ENCODE measurements around the gene TRAK2. TPM values are rescaled to one million over a fixed set of nuclear protein-coding genes. Genes with fewer than 3 reads are reported as not detected.
"Not testable (repeated sequence)": the region's sequence is repeated elsewhere in the genome, so short reads cannot be mapped to it uniquely, and the experiment has no call there.

The TRAK2 gene
- polyA plus RNA-seq, 3 donors, result 42.8 to 48.7 (median 45.9) TPM

DNA sequence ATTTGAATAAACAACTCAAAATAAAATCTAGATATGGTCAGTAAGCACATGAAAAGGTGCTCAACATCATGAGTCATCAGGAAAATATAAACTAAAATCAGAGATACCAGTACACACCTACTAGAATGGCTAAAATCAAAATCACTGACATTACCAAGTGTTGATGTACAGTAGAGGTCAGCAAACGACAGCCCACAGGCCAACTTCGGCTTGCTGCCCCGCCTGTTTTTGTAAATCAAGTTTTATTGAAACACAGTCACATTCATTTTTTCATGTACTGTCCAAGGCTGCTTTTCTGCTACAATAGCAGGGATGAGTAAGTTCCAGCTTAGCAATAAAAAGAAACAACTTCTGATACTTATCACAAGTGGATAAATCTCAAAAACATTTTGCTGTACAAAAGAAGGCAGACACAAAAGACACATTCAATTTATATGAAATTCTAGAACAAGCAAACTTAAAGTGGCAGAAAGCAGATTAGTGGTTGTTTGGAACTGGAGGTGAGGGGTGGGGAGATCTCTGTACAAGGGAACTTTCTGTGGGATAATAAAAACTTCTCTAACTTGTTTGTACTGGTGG is 32.1 kb downstream of the TRAK2 start:
- no peak for DNase-seq (ENCODE audit: low read depth in 3 of 3, low spot score in 2 of 3)

DNA sequence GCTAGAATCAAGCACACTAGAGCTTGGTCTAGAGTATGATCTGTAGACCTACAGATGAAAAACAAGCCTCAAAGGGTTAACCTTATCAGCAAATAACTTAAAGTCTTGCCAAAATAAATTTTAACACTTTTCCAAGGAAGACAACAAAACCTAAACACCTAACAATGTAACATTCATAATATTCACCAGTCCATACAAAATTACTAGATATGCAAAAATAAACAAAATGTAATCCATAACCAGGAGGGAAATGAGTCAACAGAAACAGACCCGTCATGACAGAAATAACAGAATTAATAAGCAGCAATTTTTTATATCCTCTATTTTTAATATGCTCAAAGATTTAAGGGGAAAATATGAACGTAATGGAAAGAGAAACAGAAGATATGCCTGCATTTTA is 36.1 kb downstream of the TRAK2 start:
- no peak for DNase-seq (ENCODE audit: low read depth in 3 of 3, low spot score in 2 of 3)

DNA sequence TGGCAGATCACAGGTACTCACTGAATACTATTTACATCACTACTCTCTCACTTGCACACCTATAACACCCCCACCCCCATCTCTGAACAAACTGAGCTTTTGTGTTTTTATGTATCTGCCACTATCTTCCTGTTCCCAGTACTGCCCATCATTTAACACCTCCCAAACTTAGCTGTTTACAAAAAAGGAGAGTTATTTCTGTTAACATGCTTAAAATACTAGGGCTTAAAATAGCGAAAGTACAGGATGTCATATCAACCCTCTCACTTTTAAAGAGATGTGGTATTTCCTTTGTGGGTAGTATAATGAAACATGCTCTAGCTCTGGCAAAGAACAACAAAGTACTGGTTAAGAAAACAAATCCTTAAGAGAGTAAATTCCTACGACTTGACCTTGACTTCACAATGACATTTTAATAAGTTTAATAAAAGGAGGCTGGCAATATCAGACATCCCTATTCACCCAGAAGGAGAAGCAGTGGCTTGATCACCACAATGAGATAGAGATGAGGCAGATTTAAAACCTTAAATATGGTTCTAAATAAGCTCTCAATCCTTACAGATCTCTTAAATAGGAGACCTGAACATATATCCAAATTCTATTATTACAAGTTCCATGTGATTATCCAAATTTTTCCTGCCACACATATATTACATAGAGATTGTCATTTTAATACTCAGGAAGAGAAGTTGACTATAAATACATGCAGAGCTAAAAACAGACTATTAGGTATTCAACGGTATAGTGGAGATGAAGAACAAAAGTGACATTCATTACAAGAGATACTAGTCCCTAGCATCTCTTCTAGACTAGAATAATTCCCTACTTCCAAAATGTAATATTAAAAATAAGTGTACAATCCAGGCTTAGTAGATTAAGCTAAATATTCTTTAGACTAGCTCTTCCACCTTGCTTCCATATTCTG is 36.9 kb downstream of the TRAK2 start:
- no peak for DNase-seq (ENCODE audit: low read depth in 3 of 3, low spot score in 2 of 3)

DNA sequence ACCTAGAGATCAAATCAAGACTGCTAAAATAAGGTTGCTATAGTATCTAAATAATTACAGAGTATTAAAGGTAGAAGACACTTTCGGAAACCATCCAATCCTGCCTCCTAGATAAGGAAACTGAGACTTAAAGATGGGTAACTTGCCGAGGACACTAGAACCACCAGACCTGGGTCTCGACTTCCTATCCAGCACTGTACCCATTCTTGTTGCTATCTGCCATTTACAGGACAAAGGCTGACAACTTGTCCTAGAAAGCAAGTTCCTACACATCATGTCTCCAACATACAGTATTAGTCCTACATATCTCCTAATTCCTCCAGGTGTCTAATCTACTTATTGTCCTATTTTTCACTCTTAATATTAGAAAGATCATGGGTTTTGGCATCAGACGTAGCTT is 37.7 kb downstream of the TRAK2 start:
- no peak for DNase-seq (ENCODE audit: low read depth in 3 of 3, low spot score in 2 of 3)

DNA sequence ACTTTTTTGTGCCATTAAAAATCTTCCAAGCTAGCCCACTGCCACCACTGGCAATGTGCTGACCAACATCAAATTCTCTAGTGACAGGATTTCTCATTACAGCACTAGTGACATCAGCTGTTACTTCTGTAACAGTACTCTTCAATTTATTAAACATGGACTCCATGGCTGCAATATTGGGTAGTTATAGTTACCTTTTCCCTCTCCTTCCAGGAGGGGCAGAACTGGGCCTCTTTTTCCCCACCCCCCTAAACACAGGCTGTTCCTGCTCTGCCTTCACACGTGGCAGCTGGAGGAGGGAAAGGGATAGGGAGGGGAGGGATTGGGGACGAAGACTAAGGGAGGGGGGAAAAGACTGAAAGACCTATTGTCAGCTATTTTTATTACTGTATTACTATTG is 38.1 kb downstream of the TRAK2 start:
- no peak for DNase-seq (ENCODE audit: low read depth in 3 of 3, low spot score in 2 of 3)

DNA sequence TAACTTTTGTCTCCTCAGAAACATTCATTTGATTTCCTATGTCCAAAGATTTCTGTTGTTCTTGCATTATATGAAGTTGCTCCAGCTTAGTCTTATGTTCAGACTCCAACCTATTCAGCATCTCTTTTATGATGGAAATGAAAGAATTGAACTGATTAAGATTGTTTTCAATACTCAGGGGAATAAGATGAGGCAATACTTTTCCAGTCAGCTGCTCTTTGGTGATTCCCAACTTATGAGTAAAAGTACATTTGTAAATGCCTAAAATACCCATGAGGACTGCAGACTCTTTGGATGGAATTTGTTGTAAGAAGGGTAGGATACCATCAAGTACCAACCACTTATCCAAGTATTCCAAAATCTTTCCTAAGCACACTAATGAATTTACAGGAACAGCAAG is 39.8 kb downstream of the TRAK2 start:
- no peak for DNase-seq (ENCODE audit: low read depth in 3 of 3, low spot score in 2 of 3)

DNA sequence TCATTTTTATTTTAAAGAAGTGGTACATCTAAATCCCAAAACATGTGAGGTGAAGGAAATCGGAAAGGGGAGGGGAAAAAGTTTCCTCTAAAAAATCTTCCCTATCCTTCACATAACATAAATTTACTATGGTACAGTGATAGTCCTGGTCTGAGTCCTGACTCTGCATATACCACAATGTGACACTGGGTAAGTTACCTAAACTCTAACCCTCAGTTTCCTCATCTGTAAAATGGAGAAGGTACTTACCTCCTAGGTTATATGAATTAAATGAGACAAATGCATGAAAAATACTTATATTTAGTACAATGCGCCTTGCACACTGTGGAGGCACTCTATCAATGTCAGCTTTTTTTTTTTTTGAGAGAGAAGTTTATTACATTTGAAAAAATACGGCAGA is 42.3 kb downstream of the TRAK2 start:
- DNase-seq (ENCODE audit: low read depth in 3 of 3, low spot score in 2 of 3), result no peak

DNA sequence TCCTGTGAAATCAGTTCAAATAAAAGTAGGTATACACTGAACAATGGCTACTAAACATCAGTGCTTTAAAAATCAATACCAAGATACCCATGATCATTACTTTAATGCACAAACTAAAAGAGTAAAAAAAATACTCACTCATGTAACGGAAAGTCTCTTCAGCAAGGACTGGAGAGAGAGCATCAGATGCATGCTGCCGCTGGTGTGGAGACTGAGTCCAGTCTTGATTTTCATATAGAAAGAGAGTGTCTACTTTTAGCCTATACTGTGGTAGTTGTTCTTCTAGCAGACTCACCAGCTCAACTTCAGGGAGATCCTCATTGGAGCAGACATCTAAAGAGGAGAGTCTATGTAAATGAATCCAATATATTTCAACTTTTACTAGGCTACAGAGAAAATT is 44.0 kb downstream of the TRAK2 start:
- no peak for DNase-seq (ENCODE audit: low read depth in 3 of 3, low spot score in 2 of 3)

DNA sequence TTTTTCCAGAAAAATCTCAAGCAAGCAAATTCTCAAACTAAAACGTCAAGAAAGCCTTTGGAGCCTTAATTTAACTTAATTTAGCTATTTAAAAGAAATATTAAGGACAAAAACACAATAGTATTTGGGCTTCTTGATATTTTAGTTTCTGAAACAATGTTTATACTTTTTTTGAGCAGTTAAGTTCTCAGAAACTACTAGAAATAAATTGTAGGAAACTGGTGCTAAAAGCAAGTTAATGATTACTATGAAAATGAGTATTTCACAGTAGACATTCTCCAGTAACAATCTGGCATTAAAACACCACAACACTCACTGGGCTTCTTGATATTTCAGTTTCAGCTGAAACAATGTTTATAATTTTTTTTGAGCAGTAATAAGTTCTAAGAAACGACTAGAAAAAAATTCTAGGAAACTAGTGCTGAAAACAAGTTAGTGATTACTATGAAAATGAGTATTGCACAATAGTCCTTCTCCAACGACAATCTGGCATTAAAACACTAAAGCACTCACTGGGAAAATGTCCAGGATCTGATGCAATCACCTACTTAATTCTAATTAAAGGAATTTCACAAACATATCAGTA is 45.1 kb downstream of the TRAK2 start:
- DNase-seq (ENCODE audit: low read depth in 3 of 3, low spot score in 2 of 3), result peak in 1 of 3 donors; percentile 31

DNA sequence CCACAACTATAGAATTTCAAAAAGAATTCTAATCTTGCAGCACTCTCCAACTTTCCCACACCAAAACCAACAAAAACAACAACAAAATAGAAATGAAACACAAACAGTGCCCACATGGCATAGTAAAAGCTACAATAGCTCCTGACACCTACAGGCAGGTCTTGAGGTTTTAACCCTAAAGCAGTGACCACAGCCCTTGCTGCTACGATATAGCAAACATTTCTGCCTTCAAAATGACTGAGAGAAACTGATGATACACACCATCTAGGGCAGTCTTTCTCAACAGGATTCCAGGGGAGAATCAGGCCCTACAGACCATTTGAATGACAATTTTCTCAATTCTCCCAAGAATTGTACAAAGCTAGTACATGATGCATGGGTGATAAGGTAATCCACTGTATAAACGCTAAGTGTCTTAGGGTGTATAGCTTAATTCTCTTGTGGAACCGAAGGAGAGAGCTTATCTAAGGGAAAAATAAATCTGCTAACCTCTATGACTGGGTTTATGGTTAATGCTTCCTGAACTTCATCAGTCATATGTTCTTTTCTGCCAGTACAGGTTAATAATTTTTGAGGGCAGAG is 46.5 kb downstream of the TRAK2 start:
- DNase-seq (ENCODE audit: low read depth in 3 of 3, low spot score in 2 of 3), result no peak

DNA sequence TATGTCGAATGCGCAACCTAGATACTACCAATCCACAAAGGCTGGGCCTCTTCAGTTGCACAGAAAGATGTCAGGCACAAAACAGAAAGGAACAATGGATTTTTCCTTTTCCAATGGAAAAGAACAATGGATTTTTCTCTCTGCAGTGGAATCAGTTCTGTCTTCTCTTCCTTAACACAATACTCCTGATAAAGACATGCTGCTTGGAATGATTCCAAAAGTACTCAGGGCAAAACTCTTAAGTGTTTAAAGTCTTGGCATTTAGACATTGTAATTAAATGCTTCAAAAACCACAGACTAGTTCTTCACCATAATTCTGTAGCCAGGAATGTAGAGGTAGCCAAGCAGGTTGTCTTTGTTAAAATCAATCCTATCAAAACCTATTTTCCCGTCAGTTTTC is 47.4 kb downstream of the TRAK2 start:
- no peak for DNase-seq (ENCODE audit: low read depth in 3 of 3, low spot score in 2 of 3)

DNA sequence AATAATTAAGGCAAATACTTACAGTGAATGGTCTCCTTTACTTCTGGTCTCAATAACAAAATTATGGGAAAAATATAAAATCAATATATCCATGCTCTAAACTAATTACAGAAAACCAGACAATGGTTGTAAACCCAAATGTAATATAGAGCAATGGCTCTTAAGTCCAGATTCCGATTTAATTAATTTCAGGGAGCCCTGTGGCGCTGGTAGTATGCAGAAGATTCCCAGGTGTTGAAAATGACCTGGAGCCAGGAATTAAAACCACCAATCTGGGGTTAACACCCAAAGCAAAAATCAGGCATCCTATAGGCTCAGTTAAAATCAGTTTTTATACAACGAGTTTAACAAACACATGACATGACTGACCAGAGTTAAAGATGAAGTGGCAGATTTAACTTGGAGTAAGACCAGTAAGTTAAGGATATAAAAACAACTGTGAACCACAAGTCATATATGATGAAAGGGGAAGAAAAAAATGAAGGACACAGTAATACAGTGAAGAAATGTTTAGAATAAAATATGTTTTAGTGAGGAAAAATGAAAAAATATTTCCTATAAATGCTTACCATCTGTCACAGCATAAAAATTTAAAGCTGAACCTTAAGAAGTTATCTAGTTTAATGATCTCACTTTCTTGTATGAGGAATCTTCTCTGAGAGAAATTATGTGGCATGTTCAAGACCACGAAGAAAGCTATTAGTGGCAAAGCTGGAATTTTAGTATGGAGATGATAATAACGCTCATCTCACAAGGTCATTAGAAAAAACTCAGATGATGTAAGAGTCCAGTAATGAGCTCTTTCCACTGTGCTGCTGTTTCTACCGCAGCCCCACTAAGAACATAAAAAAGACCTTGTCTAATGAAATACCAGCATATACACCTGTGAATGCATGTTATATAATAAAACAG is 48.4 kb downstream of the TRAK2 start:
- no peak for DNase-seq (ENCODE audit: low read depth in 3 of 3, low spot score in 2 of 3)

DNA sequence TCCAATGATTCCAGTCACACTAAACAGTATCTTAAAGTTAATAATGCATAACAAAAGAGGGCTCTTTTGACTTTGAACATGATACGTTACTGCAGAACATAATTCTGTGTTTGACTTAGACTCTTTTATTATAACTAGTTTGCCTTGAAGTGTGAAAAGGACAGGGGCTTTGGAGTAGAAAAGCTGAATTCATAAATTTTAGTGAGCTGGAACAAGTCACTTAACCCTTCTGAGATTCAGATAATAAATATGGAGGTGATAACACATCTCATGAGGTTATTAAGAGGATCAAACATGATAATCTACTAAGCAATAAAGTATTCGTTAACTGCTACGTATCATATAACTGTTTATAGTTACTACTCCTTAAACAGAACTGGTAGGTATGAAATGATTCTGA is 49.4 kb downstream of the TRAK2 start:
- DNase-seq (ENCODE audit: low read depth in 3 of 3, low spot score in 2 of 3), result no peak

DNA sequence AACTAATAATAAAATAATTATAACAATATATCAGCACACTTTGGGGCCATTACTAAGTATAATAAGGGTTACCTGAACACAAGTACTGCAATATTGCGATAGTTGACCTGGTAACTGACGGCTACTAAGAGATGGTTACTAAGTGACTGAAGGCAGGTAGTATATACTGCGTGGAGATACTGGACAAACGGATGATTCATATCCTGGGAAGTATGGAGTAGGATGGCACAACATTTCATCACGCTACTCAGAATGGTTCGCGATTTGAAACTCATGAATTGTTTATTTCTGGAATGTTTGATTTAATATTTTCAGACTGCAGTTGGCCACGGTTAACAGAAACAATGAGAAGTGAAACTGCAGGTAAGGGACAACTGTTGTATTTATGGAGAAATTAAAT is 54.7 kb downstream of the TRAK2 start:
- DNase-seq (ENCODE audit: low read depth in 3 of 3, low spot score in 2 of 3), result no peak

DNA sequence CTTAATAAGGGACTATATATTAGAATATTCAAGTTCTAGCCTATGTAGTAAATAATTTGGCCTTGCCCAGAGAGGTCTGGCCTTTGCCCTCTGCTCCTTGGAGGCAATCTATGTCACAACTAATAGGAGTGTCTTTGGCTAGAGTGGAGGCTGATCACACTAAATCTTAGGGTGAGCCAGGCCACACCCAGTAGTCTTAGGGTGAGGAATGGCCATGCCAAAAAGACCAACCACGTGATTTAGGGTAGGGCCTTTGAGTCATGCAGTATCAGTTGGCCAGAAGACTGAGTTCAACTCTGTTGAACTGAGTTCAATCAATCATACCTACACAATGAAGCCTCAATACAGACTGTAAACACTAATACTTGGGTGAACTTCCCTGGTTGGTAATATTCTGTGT is 68.1 kb downstream of the TRAK2 start:
- DNase-seq (ENCODE audit: low read depth in 3 of 3, low spot score in 2 of 3), result no peak

DNA sequence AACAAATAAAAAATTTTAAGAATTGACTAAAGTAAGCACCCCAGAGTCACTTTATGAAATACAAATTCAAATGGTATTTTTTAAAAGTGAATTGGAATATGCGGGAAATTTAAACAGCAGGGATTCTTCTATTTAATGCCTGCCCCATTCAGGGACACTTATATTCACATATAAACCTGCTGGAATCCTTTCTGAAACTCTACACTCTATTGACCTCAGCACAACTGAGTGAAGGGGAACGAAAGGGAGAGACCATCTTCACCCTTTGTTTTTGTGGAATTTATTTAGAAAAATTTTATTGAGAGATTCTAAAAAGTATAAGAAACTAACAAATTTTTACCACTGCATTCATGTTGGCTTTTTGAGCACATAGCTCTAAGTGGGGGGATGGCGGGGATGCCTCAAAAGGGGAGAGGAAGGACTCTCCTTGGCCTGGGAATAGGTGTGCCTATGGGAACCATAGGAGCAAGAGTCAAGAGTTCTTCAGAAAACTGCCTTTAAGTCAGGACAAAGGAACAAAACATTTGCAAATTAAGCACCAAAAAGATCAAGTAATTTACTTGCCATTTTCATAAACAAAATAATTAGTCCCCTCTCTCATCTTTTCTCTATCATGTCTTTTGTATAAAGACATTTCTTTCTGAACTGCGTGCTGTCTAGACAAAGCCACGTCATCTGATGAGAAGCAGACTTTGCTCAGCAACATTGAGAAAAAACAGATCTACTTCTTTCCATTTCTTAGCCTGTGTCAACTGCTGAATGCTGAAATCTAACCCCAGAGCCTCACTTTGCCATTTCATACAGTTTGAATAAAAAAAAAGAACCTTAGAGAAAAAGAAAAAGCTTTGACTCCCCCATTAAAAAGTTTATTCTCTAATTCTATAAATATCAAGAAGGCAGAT is 72.5 kb downstream of the TRAK2 start:
- DNase-seq (ENCODE audit: low read depth in 3 of 3, low spot score in 2 of 3), result no peak

DNA sequence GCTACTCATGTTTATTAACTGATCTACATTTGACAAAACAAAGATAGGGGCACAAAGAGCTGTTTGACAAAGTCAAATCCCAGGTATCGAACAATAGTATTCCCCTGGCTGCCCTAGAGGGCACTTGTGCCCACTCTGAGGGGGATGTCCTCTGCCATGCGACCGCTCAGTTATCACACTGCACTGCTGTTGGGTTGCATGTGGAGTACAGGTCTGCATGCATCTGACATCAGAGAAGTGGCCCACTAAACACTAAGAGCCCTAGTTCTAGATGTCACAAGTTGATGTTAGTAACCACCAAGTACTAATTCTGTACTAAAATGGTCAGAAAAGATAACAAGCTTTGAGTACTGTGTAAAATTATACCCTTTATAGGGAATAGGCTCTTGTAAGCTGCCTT is 74.0 kb downstream of the TRAK2 start:
- DNase-seq (ENCODE audit: low read depth in 3 of 3, low spot score in 2 of 3), result no peak

DNA sequence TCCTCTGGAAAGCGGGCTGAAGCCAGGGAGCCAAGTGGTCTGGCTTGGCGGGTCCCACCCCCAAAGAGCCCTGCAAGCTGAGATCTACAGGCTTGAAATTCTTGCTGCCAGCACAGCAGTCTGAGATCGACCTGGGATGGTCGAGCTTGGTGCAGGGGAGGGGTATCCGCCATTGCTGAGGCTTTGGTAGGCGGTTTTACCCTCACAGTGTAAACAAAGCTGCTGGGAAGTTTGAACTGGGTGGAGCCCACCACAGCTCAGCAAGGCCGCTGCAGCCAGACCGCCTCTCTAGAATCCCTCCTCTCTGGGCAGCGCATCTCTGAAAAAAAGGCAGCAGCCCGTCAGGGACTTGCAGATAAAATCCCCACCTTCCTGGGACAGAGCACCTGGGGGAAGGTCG is 81.5 kb downstream of the TRAK2 start:
- no peak for DNase-seq (ENCODE audit: low read depth in 3 of 3, low spot score in 2 of 3)

DNA sequence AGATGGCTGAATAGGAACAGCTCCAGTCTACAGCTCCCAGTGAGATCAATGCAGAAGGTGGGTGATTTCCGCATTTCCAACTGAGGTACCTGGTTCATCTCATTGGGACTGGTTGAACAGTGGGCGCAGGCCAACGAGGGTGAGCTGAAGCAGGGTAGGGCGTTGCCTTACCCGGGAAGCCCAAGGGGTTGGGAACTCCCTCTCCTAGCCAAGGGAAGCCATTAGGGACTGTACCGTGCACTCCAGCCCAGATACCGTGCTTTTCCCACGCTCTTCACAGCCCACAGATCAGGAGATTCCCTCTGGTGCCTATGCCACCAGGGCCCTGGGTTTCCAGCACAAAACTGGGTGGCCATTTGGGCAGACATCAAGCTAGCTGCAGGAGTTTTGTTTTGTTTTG is 81.9 kb downstream of the TRAK2 start:
- not testable (repeated sequence) for DNase-seq (ENCODE audit: low read depth in 3 of 3, low spot score in 2 of 3)

DNA sequence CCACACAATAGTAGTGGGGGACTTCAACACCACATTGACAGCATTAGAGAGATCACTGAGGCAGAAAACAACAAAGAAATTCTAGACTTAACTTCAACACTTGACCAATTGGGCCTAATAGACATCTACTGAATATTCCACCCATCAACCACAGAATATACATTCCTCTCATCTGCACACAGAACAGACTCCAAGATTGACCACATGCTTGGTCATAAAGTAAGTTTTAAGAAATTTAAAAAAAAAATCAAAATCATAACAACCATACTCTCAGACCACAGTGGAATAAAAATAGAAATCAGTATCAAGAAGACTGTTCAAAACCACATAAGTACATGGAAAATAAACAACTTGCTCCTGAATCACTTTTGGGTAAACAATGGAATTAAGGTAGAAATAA is 85.1 kb downstream of the TRAK2 start:
- no peak for DNase-seq (ENCODE audit: low read depth in 3 of 3, low spot score in 2 of 3)
